GM18520 (cell line): ENCODE measurements around the gene PLEKHS1.

Experiments used
- ATAC-seq: cut with Tn5 transposase; IDR thresholded peaks from one replicate; pipeline ENCODE4 v1.9.1; 2021; ENCODE audit not compliant: unreplicated experiment

The PLEKHS1 gene

DNA sequence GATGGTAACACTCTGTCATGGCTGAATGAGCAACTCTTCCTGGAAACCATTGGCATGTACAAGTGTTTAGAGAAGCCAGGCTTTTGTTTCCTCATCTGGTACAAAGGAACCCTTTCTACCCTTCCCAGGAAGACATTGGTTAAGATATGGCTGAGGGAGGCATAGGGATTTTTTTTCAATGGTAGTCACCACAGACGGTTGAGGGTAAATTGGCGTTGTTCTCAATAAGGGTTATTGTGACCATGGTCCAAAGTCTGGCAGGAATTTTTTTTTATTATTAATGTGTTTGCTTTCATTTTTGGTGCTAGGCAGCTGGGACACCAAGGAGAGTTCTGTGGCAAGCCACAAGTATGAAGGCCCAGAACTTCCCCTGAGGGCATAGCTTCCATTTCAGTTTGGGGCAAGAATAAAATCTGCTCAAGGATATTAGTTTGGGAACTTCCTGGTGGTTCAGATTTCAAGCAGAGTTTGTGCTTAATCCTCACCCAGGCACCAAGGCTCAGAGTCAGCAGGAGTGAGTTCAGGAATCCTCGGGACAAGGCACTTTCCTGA, at the start of gene PLEKHS1:
TSS of gene PLEKHS1 (plus strand) at position 502 of the 552 bp plus-strand sequence. CDS start 3,596 bp downstream, outside the sequence.
- ATAC-seq = no peak

- ATAC-seq = no peak
These were observed 46.7 kb upstream of the PLEKHS1 start for GRCh38 chr10:113704637-113705343.

DNA sequence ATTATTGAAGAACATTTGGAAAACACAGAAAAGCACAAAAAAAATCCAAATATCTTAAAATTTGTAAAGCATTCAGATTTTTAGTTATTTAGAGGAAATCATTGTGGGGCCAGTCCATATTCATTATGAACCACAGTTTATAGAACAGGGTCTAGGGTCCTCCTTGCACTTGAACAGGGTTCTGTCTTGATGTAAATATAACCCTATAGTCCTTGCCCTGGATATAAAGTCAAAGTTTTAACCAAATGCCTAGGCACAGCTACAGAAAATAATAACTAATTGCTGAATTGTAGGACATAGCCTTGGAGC, 46.2 kb upstream of the PLEKHS1 start:
- no peak for ATAC-seq

GRCh38 chr10:113706623-113707022, 44.9 kb upstream of the PLEKHS1 start:
- no peak for ATAC-seq

DNA sequence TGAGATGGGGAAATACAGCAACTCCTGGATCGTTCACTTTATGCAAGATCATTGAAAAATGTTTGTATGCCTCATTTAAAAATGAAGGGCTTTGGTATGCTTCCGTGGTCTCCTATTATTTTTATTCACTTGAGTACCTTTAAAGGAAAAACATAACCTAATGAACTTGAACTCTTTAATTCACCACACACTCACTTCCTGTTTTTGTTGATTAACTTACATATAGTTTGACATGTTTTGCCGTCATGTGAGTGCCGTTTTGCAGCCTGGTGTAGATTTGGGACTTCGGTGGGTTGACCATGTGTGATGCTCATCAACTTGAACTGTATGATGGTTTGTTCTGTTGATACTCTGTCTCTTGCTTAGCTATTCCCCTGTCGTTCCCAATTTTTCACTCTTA, 42.8 kb upstream of the PLEKHS1 start:
- no peak for ATAC-seq

DNA sequence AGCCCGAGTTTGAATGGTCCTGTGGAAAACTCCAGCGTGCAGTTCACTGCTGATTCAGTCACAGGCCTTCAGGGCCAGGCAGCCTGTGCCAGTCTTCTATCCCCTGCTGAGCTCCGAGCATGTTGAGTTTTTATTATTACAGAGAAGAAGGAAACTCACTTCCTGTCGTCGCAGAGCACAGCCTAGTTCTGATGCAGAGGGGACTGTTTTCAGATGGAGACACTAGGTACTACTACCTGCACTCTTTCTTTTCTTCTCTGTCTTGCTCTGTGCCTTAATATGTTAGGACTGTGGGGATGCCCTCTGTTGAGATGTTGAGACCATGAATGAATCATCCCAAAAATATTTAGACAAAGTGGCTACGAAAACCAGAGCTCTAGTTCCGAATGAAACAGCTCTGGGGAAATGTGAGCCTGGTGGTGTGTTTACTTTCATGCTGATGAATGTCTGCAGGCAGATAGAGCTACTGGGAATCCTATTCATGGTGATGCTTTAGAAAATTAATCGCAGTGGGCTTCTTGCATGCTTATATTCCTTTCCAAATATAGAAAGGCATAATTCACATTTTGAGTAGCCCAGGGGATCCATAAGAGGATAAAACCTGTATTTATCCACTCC, 42.2 kb upstream of the PLEKHS1 start:
- ATAC-seq = no peak

- ATAC-seq = no peak
These were observed 40.3 kb upstream of the PLEKHS1 start for GRCh38 chr10:113711142-113711541.

DNA sequence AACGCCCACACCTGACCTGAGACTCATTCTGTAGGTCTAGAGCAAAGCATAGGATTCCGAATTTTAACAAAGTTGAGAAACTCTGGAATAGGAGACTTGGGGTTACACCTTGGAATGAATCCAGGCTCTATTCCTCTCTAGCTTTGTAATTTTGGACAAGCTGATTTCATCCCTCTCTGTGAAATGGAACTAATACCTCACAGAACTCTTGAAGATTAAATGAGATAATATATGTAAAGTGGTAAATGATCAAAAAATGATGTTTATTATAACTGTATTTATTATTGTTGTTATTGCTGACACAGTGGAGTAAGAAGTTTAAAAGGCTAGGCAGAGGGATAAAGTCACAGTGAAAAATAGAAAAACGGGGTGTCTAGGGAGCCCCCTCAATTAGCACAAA, 39.5 kb upstream of the PLEKHS1 start:
- no peak for ATAC-seq

DNA sequence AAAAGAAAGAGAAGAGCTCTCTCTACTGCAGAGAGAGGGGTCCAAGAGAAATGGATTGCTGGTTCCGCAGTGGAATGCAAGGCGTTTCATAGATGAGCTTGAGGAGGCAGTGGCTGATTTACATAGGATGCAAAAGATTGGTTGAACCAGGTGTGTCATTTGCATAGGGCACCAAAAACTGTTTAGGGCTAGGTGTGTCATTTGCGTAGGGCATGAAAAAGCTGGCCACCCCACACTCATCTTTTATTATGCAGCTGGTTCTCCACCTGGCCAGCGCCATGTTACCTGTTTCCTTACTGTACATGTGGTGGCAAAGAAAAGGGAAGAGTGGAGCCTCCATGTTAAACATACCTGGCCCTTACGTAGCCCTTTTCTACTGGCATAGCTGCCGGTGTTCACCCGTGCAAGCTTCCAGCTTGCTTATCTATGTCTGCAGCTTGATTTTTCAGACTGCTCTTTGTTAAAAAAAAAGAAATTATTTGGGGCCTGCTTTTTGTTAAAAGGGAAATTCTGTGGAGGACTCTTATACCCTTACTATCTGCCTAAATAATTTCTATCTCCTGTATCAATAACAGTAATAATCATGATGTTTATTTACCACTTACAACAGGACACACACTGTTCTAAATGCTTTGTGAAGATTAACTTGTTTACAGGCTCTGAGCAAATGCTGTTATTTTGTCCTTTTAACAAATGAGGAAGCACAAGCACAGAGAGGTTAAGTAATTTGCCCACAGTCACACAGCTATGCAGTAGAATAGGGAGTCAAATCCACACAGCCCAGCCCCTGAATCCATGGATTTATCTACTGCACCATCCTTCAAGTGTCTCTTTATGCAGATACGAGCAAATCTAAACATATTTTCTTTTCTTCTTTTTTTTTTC, 38.5 kb upstream of the PLEKHS1 start:
- ATAC-seq = no peak

- no peak for ATAC-seq
These were observed 37.9 kb upstream of the PLEKHS1 start for GRCh38 chr10:113713640-113713982.

- ATAC-seq = no peak
These were observed 35.2 kb upstream of the PLEKHS1 start for GRCh38 chr10:113716109-113716910.

DNA sequence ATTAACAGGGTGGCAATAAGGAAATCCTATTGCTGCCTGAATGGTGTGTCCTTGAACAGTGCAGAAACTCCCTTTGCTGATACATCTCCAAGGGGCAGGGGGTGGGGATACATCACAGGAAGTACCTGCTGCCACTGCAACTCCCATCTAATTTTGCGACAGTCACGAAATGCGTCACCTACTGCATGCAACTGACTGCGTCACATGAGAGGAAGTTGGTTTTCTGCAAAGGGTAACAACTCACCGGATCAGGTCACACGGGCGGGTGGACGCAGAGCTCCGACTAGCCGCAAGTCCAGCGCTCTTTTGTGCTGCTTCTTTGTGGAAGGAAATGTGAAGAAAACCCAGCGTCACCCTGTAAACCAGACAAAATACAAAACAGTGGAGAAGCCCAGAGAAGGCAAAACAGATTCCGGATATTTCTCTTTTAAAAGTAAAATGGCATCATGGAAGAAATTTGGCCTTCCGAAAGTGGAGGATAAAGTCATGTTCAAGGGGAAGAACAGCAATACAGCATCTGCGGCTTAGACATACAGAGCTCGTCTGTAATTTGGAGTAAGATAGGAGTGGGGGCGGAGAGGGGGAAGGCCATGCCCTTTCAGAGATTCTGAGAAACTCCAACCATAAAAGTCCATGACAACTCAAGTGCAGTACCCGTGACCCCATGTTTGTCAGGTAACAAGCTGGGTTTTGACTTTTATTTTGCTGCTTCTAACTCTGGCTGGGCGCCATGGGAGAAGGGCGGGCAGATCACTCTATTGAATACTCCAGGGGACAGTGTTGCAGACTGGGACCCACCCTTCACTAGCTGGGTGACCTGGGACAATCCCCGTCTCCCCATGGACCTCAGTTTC, 32.3 kb upstream of the PLEKHS1 start:
- ATAC-seq = no peak

DNA sequence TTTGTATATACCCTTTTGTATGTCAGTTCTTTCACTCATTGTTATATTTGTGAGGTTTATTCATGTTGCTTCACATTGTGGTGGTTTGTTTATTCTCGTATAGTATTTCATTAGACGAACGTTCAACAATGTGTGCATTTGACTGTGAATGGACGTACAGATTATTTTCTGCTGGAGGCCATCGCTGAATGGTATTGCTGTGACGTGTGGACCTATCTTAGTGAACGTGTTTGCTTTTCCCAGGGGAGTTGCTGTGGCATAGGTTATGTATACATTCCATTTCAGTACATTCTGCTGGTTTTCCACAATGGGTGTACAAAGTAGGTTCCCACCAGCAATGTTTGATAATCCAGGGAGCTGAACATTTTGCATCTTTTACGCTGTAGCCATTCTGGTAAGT, 31.1 kb upstream of the PLEKHS1 start:
- no peak for ATAC-seq

GRCh38 chr10:113732160-113732881, 19.2 kb upstream of the PLEKHS1 start:
- ATAC-seq = no peak

GRCh38 chr10:113732966-113733365, 18.5 kb upstream of the PLEKHS1 start:
- ATAC-seq = no peak

DNA sequence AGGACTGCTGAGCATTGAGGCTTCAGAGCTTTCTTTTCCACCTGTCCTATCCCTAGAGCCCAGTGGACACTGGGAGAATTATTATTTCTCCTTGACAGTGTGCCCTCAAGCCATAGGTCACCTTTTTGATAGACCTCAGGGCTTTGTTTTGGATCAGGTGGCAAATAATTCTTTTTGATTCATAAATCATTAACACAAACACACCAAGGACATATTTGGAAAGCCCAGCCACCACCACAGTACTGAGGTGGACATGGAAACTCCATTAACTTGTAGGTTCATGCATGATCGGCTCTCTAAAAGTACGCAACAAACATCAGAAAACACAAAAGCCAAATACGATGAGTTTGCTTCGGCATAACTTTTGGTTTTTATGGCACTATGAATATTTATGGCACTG, 17.8 kb upstream of the PLEKHS1 start:
- no peak for ATAC-seq

DNA sequence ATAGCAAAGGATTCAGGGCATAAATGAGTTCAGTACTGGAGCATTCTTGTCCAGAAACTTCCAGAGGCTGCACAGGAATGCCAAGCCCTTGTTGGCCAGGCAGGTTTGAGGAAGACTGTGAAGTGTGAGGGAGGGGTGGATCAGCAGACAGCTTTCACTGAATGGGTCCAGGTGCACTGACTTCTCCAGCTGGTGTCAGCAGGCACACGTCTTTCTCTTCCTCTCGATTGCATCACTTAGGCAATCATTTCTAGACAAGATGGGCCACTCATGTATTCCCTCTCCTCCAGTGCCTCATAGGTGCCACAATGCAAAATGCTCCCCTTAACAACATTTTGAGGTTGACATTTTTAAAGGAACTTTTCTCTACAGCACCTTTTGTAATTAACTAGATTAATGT, 15.6 kb upstream of the PLEKHS1 start:
- ATAC-seq = no peak

GRCh38 chr10:113736576-113736975, 14.9 kb upstream of the PLEKHS1 start:
- no peak for ATAC-seq

- no peak for ATAC-seq
These were observed 12.5 kb upstream of the PLEKHS1 start for GRCh38 chr10:113739031-113739430.
